Measurements from ENCODE around the gene C5orf58.

- TF ChIP-seq CTCF (IDR thresholded peaks at IDR 0.05) (no peak), EP300 (IDR thresholded peaks at IDR 0.05) (no peak), POLR2A (IDR thresholded peaks at IDR 0.05) (no peak)
Measured at GRCh38 chr5:170206958-170207357, 25.8 kb upstream of the C5orf58 start.
